ENCODE measurements around the gene ZNF627. TPM values are rescaled to one million over a fixed set of nuclear protein-coding genes. Genes with fewer than 3 reads are reported as not detected.

The ZNF627 gene
- total RNA-seq, 1 donor = 19.0 TPM

GRCh38 chr19:11639245-11639601, 41.9 kb downstream of the ZNF627 start:
- no peak for TF ChIP-seq CTCF (IDR thresholded peaks at IDR 0.05; ENCODE audit: insufficient read depth, low read depth, low read length)
- H3K4me3 ChIP-seq (ENCODE audit: low read depth, low read length) = peak overlapping the region; percentile 74

GRCh38 chr19:11639602-11640471, 42.6 kb downstream of the ZNF627 start:
- peak overlapping the region; percentile 74 for H3K4me3 ChIP-seq (ENCODE audit: low read depth, low read length)
- TF ChIP-seq CTCF (IDR thresholded peaks at IDR 0.05; ENCODE audit: insufficient read depth, low read depth, low read length) = no peak
- peak; percentile 89 for DNase-seq (ENCODE audit: low read depth)

More at GRCh38 chr19:11639245-11639601, 41.9 kb downstream of the ZNF627 start:
- DNase-seq (ENCODE audit: low read depth) = no peak

- no peak for TF ChIP-seq CTCF (IDR thresholded peaks at IDR 0.05; ENCODE audit: insufficient read depth, low read depth, low read length)
- no peak for DNase-seq (ENCODE audit: low read depth)
- no peak overlapping the region for H3K4me3 ChIP-seq (ENCODE audit: low read depth, low read length)
Measured at GRCh38 chr19:11641244-11641643, 44.0 kb downstream of the ZNF627 start.

- no peak for TF ChIP-seq CTCF (IDR thresholded peaks at IDR 0.05; ENCODE audit: insufficient read depth, low read depth, low read length)
- no peak overlapping the region for H3K4me3 ChIP-seq (ENCODE audit: low read depth, low read length)
- DNase-seq (ENCODE audit: low read depth) = no peak
Measured at GRCh38 chr19:11642902-11643301, 45.6 kb downstream of the ZNF627 start.

GRCh38 chr19:11649941-11650340, 52.7 kb downstream of the ZNF627 start:
- H3K4me3 ChIP-seq (ENCODE audit: low read depth, low read length) = no peak overlapping the region
- TF ChIP-seq CTCF (IDR thresholded peaks at IDR 0.05; ENCODE audit: insufficient read depth, low read depth, low read length) = no peak
- no peak for DNase-seq (ENCODE audit: low read depth)

- TF ChIP-seq CTCF (IDR thresholded peaks at IDR 0.05; ENCODE audit: insufficient read depth, low read depth, low read length) = no peak
- no peak for DNase-seq (ENCODE audit: low read depth)
- no peak overlapping the region for H3K4me3 ChIP-seq (ENCODE audit: low read depth, low read length)
Measured at GRCh38 chr19:11651062-11651461, 53.8 kb downstream of the ZNF627 start.
